Astrocyte (in vitro differentiated cells and primary cell): ENCODE data around the gene ZDHHC14. TPM values are rescaled to one million over a fixed set of nuclear protein-coding genes. Genes with fewer than 3 reads are reported as not detected.
"Not testable (repeated sequence)": the region's sequence is repeated elsewhere in the genome, so short reads cannot be mapped to it uniquely, and the experiment has no call there.

Experiments
- DNase-seq: peaks from one replicate; pipeline ENCODE4 v3.0.0-alpha.2; 2010; ENCODE audit warnings: low read depth
- FAIRE-seq: peaks from 2 replicates; lab custom pipeline; 2011; peaks lifted over from hg19 to GRCh38; lab: Jason Lieb, UNC
- H2AFZ ChIP-seq: 2 replicates; pipeline ENCODE4 v1.6.0; 2012; ENCODE audit warnings: low read depth, low read length, inconsistent platforms
- H3K27ac ChIP-seq: 2 replicates; pipeline ENCODE4 v1.5.1; 2011; ENCODE audit warnings: low read depth, low read length, inconsistent platforms
- H3K27me3 ChIP-seq: 2 replicates; pipeline ENCODE4 v1.6.0; 2011; ENCODE audit warnings: low read length, inconsistent platforms; ENCODE audit not compliant: insufficient read depth
- H3K36me3 ChIP-seq: 2 replicates; pipeline ENCODE4 v1.5.1; 2011; ENCODE audit warnings: low read length, inconsistent platforms; ENCODE audit not compliant: insufficient read depth
- H3K4me1 ChIP-seq: 2 replicates; pipeline ENCODE4 v1.5.1; 2011; ENCODE audit warnings: low read length, inconsistent platforms; ENCODE audit not compliant: insufficient read depth
- H3K4me2 ChIP-seq: 2 replicates; pipeline ENCODE4 v1.6.0; 2012; ENCODE audit warnings: low read length, inconsistent platforms
- H3K4me3 ChIP-seq: 2 replicates; pipeline ENCODE4 v1.5.1; 2011; ENCODE audit warnings: low read depth, mild to moderate bottlenecking, low read length, inconsistent platforms; ENCODE audit not compliant: insufficient read depth
- H3K79me2 ChIP-seq: 2 replicates; pipeline ENCODE4 v1.6.0; 2012; ENCODE audit warnings: mild to moderate bottlenecking, low read length, inconsistent platforms; ENCODE audit not compliant: insufficient read depth
- H3K9ac ChIP-seq: 2 replicates; pipeline ENCODE4 v1.6.0; 2012; ENCODE audit warnings: mild to moderate bottlenecking, low read length, inconsistent platforms
- H3K9me3 ChIP-seq: 2 replicates; pipeline ENCODE4 v1.5.1; 2012; ENCODE audit warnings: low read depth, mild to moderate bottlenecking, low read length, inconsistent platforms; ENCODE audit not compliant: insufficient read depth
- H4K20me1 ChIP-seq: 2 replicates; pipeline ENCODE4 v1.6.0; 2012; ENCODE audit warnings: low read length, inconsistent platforms; ENCODE audit not compliant: insufficient read depth
- H3K27ac Mint-ChIP-seq: one replicate; pipeline ENCODE4 v1.8.0; 2021; ENCODE audit warnings: mild to moderate bottlenecking, mixed read lengths; ENCODE audit not compliant: unreplicated experiment
- H3K27me3 Mint-ChIP-seq: one replicate; pipeline ENCODE4 v1.8.0; 2021; ENCODE audit warnings: low read depth, mixed read lengths; ENCODE audit not compliant: unreplicated experiment
- H3K36me3 Mint-ChIP-seq: one replicate; pipeline ENCODE4 v1.8.0; 2021; ENCODE audit warnings: low read depth, mixed read lengths; ENCODE audit not compliant: unreplicated experiment
- H3K4me1 Mint-ChIP-seq: one replicate; pipeline ENCODE4 v1.8.0; 2021; ENCODE audit warnings: low read depth, mixed read lengths; ENCODE audit not compliant: unreplicated experiment
- H3K4me3 Mint-ChIP-seq: one replicate; pipeline ENCODE4 v1.8.0; 2021; ENCODE audit warnings: mild to moderate bottlenecking, moderate library complexity, mixed read lengths; ENCODE audit not compliant: unreplicated experiment
- H3K9me3 Mint-ChIP-seq: one replicate; pipeline ENCODE4 v1.8.0; 2021; ENCODE audit warnings: mild to moderate bottlenecking, mixed read lengths; ENCODE audit not compliant: unreplicated experiment
- EZH2 ChIP-seq: IDR thresholded peaks from 2 replicates; pipeline ENCODE4 v1.6.1; 2012; ENCODE audit warnings: mild to moderate bottlenecking, low read length, inconsistent platforms; ENCODE audit not compliant: insufficient read depth
- total RNA-seq: library from RNA; stranded (reverse); gene quantifications from 2 replicates; pipeline ENCODE4 v1.2.1, GENCODE V29; 2021
- TF ChIP-seq, protein P1 (sequence below): IDR thresholded peaks from 2 replicates; pipeline ENCODE4 v1.5.1; 2011; ENCODE audit warnings: low read depth, mild to moderate bottlenecking, inconsistent platforms, low read length, moderate library complexity; ENCODE audit not compliant: insufficient read depth

The ZDHHC14 gene
- total RNA-seq, 1 donor from 2014 or later = 7.2 TPM

DNA sequence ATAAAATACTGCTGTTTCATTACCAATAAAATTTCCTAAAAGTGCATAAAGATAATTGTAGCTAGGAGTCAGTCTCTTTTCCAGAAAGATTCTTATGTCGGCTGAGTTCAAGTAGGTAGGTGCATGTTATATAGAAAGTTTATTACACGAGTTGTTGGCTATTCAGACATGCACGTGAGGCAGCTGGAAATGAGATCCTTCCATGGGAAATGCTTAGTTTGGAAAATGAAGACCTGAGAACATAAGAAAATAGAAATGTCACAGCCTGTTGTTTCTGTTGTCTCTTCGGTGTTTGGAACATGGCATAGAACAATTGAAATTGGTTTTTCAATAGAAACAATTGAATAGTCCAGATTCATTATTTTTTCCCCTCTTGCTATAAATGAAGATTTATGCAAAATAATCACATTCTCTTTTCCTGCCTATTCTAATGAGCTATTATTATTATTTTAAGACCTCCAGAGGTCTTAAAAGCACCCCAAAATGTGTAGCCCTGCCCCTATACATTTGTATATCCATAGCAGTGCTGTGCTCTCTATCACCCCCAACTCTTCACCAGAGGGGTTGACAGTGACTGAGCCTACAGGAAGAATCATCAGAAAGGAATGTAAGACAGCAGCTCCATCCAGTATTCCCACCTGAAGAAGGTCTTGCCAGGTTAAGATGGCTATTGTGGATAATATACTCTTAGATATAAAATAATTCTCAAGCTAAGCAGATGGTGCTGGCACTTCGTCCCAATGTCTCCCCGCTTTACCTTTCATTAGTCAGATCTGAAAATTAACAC, 82.2 kb downstream of the ZDHHC14 start:
- H3K4me1 ChIP-seq = peaks cover 11% of the 10 kb centered on the region
- no peaks in the 10 kb centered on the region for H3K36me3 Mint-ChIP-seq
- TF ChIP-seq, protein P1, sequence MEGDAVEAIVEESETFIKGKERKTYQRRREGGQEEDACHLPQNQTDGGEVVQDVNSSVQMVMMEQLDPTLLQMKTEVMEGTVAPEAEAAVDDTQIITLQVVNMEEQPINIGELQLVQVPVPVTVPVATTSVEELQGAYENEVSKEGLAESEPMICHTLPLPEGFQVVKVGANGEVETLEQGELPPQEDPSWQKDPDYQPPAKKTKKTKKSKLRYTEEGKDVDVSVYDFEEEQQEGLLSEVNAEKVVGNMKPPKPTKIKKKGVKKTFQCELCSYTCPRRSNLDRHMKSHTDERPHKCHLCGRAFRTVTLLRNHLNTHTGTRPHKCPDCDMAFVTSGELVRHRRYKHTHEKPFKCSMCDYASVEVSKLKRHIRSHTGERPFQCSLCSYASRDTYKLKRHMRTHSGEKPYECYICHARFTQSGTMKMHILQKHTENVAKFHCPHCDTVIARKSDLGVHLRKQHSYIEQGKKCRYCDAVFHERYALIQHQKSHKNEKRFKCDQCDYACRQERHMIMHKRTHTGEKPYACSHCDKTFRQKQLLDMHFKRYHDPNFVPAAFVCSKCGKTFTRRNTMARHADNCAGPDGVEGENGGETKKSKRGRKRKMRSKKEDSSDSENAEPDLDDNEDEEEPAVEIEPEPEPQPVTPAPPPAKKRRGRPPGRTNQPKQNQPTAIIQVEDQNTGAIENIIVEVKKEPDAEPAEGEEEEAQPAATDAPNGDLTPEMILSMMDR = no peak
- no peak for TF ChIP-seq EZH2
- H3K4me1 Mint-ChIP-seq = peaks cover 22% of the 10 kb centered on the region
- no peaks in the 10 kb centered on the region for H3K9me3 ChIP-seq
- H4K20me1 ChIP-seq = no peaks in the 10 kb centered on the region
- H3K27ac ChIP-seq = no peak overlapping the region
- no peak overlapping the region for H3K27ac Mint-ChIP-seq
- peaks cover 4% of the 10 kb centered on the region for H3K27me3 ChIP-seq
- no peaks in the 10 kb centered on the region for H3K79me2 ChIP-seq
- DNase-seq = no peak
- no peak overlapping the region for H3K4me3 ChIP-seq
- no peak overlapping the region for H3K4me2 ChIP-seq
- no peaks in the 10 kb centered on the region for H3K27me3 Mint-ChIP-seq
- no peak overlapping the region for H3K4me3 Mint-ChIP-seq
- FAIRE-seq = no peak
- H3K9ac ChIP-seq = no peak overlapping the region
- no peaks in the 10 kb centered on the region for H3K36me3 ChIP-seq
- H2AFZ ChIP-seq = no peak overlapping the region
- H3K9me3 Mint-ChIP-seq = peaks cover 3% of the 10 kb centered on the region

DNA sequence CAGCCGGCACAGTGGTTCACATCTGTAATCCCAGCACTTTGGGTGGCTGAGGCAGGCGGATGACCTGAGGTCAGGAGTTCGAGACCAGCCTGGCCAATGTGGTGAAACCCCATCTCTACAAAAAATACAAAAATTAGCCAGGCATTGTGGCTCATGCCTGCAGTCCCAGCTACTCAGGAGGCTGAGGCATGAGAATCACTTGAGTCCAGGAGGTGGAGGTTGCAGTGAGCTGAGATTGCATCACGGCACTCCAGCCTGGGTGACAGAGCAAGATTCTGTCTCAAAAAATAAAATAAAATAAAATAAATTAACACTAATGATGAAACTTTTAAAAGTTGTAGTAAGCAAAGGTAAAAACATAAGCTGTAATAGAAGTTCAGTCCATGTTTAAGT, 82.7 kb downstream of the ZDHHC14 start:
- not testable (repeated sequence) for H3K4me2 ChIP-seq, H3K27ac Mint-ChIP-seq, H2AFZ ChIP-seq, H3K79me2 ChIP-seq, H3K27me3 Mint-ChIP-seq, H3K36me3 ChIP-seq, H3K9ac ChIP-seq, H3K27me3 ChIP-seq, H3K9me3 Mint-ChIP-seq, FAIRE-seq, H3K4me3 ChIP-seq, H4K20me1 ChIP-seq, DNase-seq, H3K9me3 ChIP-seq, H3K36me3 Mint-ChIP-seq, H3K27ac ChIP-seq, H3K4me3 Mint-ChIP-seq
- H3K4me1 Mint-ChIP-seq = peaks cover 22% of the 10 kb centered on the region
- peaks cover 11% of the 10 kb centered on the region for H3K4me1 ChIP-seq

DNA sequence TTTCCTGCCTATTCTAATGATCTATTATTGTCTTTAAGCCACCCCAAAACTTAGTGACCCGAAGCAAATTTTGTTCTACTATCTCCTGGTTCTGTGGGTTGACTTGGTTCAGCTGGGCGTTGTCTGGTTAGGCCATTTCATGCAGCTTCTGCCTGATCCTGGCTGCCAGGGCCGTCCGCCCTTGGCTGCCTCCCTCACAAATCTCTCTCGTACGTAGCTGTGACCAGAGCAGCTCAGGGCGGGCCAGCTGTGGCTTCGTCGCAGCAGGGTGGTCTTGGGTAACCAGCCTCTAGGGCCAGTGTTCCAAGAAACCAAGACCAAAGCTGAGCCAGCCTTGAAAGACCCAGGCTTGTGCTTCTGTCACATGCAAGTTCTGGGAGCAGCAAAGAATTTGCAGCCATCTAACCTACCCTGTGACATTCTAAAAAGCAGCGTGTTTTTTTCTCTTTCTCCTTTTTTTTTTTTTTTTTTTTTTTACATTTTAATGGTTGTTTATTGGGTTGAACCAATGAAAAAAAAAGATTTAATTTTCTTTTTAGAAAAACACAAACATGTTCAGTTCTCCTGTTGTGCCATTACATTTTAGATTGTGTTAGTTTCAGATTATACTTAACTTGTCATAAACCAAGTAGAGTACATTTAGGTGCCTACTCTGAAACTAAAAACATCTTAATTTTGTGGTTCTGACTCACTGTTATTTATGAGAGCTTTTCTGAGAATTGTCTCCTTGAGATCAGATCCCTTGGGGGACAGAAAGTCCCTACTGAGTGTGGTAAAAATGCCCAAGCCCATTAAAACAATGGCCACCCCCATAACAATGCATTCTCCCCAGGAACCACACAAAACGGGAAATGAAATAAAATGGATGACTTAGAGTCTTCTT, 83.9 kb downstream of the ZDHHC14 start:
- Histone ChIP-seq H3K9me3 (no peaks in the 10 kb centered on the region), H3K36me3 (no peaks in the 10 kb centered on the region), H2AFZ (no peak overlapping the region), H3K4me2 (no peak overlapping the region), H3K9ac (no peak overlapping the region), H3K79me2 (no peaks in the 10 kb centered on the region), H4K20me1 (no peaks in the 10 kb centered on the region), H3K4me1 (peaks cover 11% of the 10 kb centered on the region), H3K27ac (no peak overlapping the region), H3K27me3 (peaks cover 4% of the 10 kb centered on the region), H3K4me3 (no peak overlapping the region)
- DNase-seq (no peak), FAIRE-seq (no peak)
- Mint-ChIP-seq H3K27me3 (peaks cover 5% of the 10 kb centered on the region), H3K4me1 (peaks cover 17% of the 10 kb centered on the region), H3K4me3 (no peak overlapping the region), H3K27ac (no peak overlapping the region), H3K36me3 (no peaks in the 10 kb centered on the region), H3K9me3 (no peaks in the 10 kb centered on the region)
- TF ChIP-seq, protein P1 = no peak
- TF ChIP-seq EZH2 = no peak
